ENCODE data around the gene TPCN1. TPM values are rescaled to one million over a fixed set of nuclear protein-coding genes. Genes with fewer than 3 reads are reported as not detected.

TPCN1 gene
- total and polyA plus RNA-seq, 2 of the 13 experiments (the other 11 are each of a cell fraction or from before 2014, with no cell fraction given): 8.0 to 26.8 TPM

GRCh38 chr12:113315358-113315757 lies 94.1 kb downstream of the TPCN1 start:
- in situ Hi-C loops (cut with HindIII; ENCODE audit: extremely low pct_ligation_motif_present, low pct_unique_long_range_greater_than_20kb) (no loop called here), intact Hi-C loops (cut with micrococcal nuclease; ENCODE audit: unreplicated experiment) (no loop called here)
- no peak for ATAC-seq
- Histone ChIP-seq H3K27me3 (ENCODE audit: control insufficient read depth in 1 of 2, insufficient read depth in 2 of 2, low read length in 2 of 2) (no peaks in the 10 kb centered on the region), H3K4me3 (replicated peaks in 1 of 3; ENCODE audit: insufficient read depth in 1 of 3, low read depth in 2 of 3, low read length in 3 of 3) (no peak overlapping the region), H3K79me2 (ENCODE audit: insufficient read depth, low read length) (no peaks in the 10 kb centered on the region), H3K36me3 (replicated peaks in 1 of 2; ENCODE audit: control insufficient read depth in 1 of 2, insufficient read depth in 2 of 2, low read length in 2 of 2) (peaks cover 5 to 7% of the 10 kb centered on the region in 2 experiments; a peak in 1 of 5 replicates), H3K9me3 (ENCODE audit: low read length) (no peaks in the 10 kb centered on the region), H2AFZ (ENCODE audit: low read length) (no peak overlapping the region), H3K4me1 (ENCODE audit: insufficient read depth, low read length) (no peaks in the 10 kb centered on the region), H3K4me2 (ENCODE audit: low read depth, low read length) (no peak overlapping the region), H3K9ac (ENCODE audit: insufficient read depth, low read depth, low read length) (no peak overlapping the region), H3K27ac (ENCODE audit: extremely low read length, insufficient read depth, low read length) (no peak overlapping the region), H4K20me1 (ENCODE audit: insufficient read depth, low read length) (no peaks in the 10 kb centered on the region)
- no peak for FAIRE-seq
- DNase-seq (ENCODE audit: low spot score): no peak
- CTCF ChIA-PET (ENCODE audit: low intra/inter-chr PET ratio, low total read pairs): no interaction called here
- BruUV-seq (replicated peaks): no TSS peak
- TF ChIP-seq TOPORS (CRISPR knock-in tag; IDR thresholded peaks at IDR 0.05) (no peak), MIXL1 (CRISPR knock-in tag; IDR thresholded peaks at IDR 0.05) (no peak), ZNF552 (CRISPR knock-in tag; IDR thresholded peaks at IDR 0.05; ENCODE audit: borderline replicate concordance) (no peak), BORCS8-MEF2B (CRISPR knock-in tag; IDR thresholded peaks at IDR 0.05) (no peak), FOXA3 (CRISPR knock-in tag; IDR thresholded peaks at IDR 0.05) (no peak), SMARCE1 (IDR thresholded peaks at IDR 0.05; ENCODE audit: borderline replicate concordance) (no peak), MBD4 (IDR thresholded peaks at IDR 0.05; ENCODE audit: borderline replicate concordance, low read length) (no peak), ZFP36 (IDR thresholded peaks at IDR 0.05; ENCODE audit: borderline replicate concordance, low read depth, low read length, partially characterized antibody) (no peak), POGZ (CRISPR knock-in tag; IDR thresholded peaks at IDR 0.05) (no peak), ZNF274 (CRISPR knock-in tag; IDR thresholded peaks at IDR 0.05) (no peak), SMAD9 (CRISPR knock-in tag; IDR thresholded peaks at IDR 0.05) (no peak), MTA1 (CRISPR knock-in tag; IDR thresholded peaks at IDR 0.05; ENCODE audit: borderline replicate concordance) (no peak)
- TF ChIP-seq, protein P1, sequence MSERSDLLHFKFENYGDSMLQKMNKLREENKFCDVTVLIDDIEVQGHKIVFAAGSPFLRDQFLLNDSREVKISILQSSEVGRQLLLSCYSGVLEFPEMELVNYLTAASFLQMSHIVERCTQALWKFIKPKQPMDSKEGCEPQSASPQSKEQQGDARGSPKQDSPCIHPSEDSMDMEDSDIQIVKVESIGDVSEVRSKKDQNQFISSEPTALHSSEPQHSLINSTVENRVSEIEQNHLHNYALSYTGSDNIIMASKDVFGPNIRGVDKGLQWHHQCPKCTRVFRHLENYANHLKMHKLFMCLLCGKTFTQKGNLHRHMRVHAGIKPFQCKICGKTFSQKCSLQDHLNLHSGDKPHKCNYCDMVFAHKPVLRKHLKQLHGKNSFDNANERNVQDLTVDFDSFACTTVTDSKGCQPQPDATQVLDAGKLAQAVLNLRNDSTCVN (CRISPR knock-in tag; IDR thresholded peaks at IDR 0.05; ENCODE audit: borderline replicate concordance): no peak
- 95% methylated on average over 9 of the region's 9 CpGs for WGBS (ENCODE audit: low lambda C conversion rate)
- POLR2A ChIA-PET: interaction anchor here (1.8 kb wide), 1 partner anchor 20 kb away, joined by 6 read pairs; the partner anchor contains the start of gene SLC8B1
